ENCODE results near the gene KLK14. TPM values are rescaled to one million over a fixed set of nuclear protein-coding genes. Genes with fewer than 3 reads are reported as not detected.

KLK14 gene
- total RNA-seq, 1 donor = not detected

DNA sequence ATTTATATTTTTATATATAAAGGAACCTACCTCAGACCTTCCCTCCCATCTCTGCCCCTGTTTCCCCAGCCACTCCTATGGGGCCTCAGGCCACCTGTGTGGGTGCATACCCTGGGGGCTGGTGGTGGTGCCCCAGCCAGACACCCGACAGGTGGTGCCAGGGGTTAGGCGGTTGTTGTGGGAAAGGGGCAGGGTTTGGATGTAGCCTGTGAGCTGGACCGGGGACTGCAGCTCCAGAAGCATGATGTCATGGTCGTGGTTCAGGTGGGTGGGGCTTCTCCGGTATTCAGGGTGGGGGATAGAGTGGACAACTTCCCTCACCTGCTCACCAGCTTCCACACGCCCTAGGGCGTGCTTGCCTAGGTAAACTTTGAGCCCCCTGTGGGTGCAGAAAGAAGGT lies 23.0 kb downstream of the KLK14 start:
- no peak for DNase-seq (ENCODE audit: low read depth in 2 of 3, low spot score in 2 of 3)

DNA sequence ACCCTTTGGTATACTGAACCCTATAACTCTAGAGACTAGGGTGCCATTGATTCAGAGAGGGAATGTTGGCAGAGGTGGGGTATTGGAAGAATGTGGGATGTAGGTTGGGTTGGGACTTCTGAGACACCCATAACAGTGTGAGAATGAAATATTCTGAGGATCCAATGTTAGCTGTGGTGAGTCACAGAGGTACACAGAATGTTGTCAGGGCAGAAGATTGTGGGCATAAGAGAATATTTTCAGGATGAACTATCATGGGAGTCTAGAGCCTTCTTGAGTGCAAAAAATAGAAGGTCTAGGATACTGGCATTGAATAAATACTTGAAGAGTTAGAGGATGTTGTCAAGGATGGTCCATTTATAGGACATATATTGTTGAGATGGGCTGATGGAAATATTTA lies 26.8 kb downstream of the KLK14 start:
- no peak for DNase-seq (ENCODE audit: low read depth in 2 of 3, low spot score in 2 of 3)

DNA sequence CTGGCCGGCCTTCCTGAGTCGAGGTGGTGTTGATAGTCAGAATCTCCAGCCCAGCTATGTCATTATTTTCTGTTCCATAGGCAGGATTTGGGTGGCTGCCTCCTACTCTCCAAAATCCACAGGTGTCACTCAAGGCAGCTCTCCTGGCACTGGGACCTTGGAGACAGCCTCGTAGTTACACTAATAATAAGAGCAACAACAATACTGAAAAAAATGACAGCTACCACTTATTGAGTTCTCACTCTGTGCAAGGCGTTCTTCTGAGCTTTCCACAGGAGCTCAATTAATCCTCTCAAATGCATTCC lies 35.7 kb downstream of the KLK14 start:
- DNase-seq (ENCODE audit: low read depth in 2 of 3, low spot score in 2 of 3) = no peak

- no peak for DNase-seq (ENCODE audit: low read depth in 2 of 3, low spot score in 2 of 3)
Measured at GRCh38 chr19:51044327-51044726, 38.4 kb downstream of the KLK14 start.

- DNase-seq (ENCODE audit: low read depth in 2 of 3, low spot score in 2 of 3) = no peak
Measured at GRCh38 chr19:51043497-51043896, 39.2 kb downstream of the KLK14 start.

- DNase-seq (ENCODE audit: low read depth in 2 of 3, low spot score in 2 of 3) = no peak
Measured at GRCh38 chr19:51040151-51040550, 42.5 kb downstream of the KLK14 start.

GRCh38 chr19:51036519-51036918 lies 46.2 kb downstream of the KLK14 start:
- DNase-seq (ENCODE audit: low read depth in 2 of 3, low spot score in 2 of 3) = no peak

DNA sequence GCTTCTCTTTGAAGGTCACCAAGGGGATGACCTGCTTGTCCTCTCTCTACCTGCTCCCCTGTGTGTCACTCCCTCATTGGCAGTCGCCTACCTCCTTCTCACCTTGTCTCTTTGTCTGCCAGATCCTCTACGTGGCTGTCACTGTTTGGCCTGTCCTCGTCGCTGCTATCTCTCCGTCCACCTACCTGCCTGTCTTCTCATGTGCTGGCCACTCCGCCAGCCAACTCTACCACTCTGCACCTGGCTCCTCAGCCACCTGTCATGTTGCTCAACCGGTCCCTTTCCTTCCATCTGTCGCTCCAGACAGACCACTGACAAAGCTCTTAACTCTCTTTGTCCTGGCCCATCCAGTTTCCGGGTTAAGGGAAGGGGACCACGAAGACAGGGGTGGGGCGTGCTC lies 48.0 kb downstream of the KLK14 start, which contains the start of gene KLK12:
Gene KLK12, minus strand, starts transcription at position 299 of the 400 bp plus-strand sequence. CDS start 381 bp downstream, outside the sequence.
- no peak for DNase-seq (ENCODE audit: low read depth in 2 of 3, low spot score in 2 of 3)

- no peak for DNase-seq (ENCODE audit: low read depth in 2 of 3, low spot score in 2 of 3)
Measured at GRCh38 chr19:51031880-51032225, 50.8 kb downstream of the KLK14 start.

GRCh38 chr19:51031220-51031879 lies 51.3 kb downstream of the KLK14 start:
- no peak for DNase-seq (ENCODE audit: low read depth in 2 of 3, low spot score in 2 of 3)

DNA sequence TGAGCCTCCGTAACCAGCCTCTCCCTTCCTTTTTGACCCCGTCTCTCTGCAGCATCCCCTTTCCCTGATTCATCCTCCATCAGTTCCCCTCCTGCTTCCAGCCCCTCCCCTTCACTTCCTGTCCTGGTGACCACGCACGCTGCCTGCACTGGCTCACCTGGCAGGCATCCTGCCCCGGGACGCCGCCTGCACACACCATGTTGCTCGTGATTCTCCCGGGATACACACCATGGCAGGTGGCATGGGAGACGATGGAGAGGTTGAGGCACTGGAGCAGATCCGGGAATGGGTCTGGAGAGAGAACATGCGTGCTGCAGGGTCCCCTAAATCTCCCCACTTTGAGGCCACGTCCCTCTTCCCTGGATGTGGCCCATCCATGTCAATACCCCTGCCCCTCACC lies 52.1 kb downstream of the KLK14 start:
- no peak for DNase-seq (ENCODE audit: low read depth in 2 of 3, low spot score in 2 of 3)

DNA sequence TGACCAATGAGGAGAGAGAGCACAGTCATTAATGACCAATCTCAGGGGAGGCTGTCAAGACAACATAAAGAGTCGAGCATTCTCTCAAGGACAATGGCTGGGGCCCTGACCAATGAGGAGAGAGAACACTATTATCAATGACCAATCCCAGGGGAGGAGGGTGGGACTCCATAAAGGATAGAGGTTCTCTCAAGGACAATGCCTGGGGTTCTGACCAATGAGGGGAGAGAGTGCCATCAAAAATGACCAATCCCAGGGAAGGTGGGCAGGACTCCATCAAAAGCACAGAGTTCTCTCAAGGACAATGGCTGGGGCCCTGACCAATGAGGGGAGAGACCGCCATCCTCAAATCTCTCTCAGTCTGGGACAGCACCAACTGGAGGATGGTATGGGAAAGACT lies 53.0 kb downstream of the KLK14 start:
- no peak for DNase-seq (ENCODE audit: low read depth in 2 of 3, low spot score in 2 of 3)

Other genes starting within 250 kb of the KLK14 start
- not detected for gene KLK15, start 249.3 kb downstream of the KLK14 start, total RNA-seq
- under 0.01 TPM for gene KLK3, start 228.0 kb downstream of the KLK14 start, total RNA-seq
- not detected for gene KLK2, start 209.4 kb downstream of the KLK14 start, total RNA-seq
- not detected for gene KLK4, start 171.5 kb downstream of the KLK14 start, total RNA-seq
- gene KLK5, start 129.8 kb downstream of the KLK14 start, total RNA-seq = not detected
- gene KLK6, start 113.3 kb downstream of the KLK14 start, total RNA-seq = not detected
- not detected for gene KLK7, start 99.0 kb downstream of the KLK14 start, total RNA-seq
- gene KLK8, start 81.3 kb downstream of the KLK14 start, total RNA-seq = not detected
- gene KLK10, start 63.2 kb downstream of the KLK14 start, total RNA-seq = not detected
- not detected for gene KLK11, start 56.3 kb downstream of the KLK14 start, total RNA-seq
- gene KLK12, start 47.9 kb downstream of the KLK14 start, total RNA-seq = not detected
- not detected for gene KLK13, start 17.8 kb downstream of the KLK14 start, total RNA-seq
- 9.2 TPM for gene CTU1, start 25.5 kb upstream of the KLK14 start, total RNA-seq
- gene SIGLEC9, start 42.0 kb upstream of the KLK14 start, total RNA-seq = 0.27 TPM
- under 0.01 TPM for gene SIGLEC7, start 59.4 kb upstream of the KLK14 start, total RNA-seq
- gene CD33, start 142.2 kb upstream of the KLK14 start, total RNA-seq = 9.2 TPM
- not detected for gene SIGLECL1, start 168.2 kb upstream of the KLK14 start, total RNA-seq
- 1.1 TPM for gene IGLON5, start 228.8 kb upstream of the KLK14 start, total RNA-seq